Measurements from ENCODE around the gene GAS6.

The GAS6 gene

DNA sequence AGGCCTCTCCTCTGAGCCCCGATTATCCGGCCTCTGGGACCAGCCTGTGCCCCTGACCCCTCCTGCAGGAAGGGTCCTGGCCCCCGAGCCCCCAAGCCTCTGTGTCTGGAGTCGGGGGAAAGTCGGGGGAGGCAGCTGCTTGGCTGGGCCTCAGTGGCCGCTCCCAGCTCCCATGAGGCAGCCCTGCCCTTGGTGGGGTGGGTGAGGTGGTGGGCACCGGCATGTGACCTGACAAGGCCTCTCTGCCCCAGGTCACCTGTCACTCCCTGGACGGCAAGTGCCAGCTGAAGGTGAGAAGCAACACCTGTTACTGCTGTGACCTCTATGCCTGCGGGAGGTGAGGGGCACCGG, 63.3 kb downstream of the GAS6 start:
- TF ChIP-seq, protein P1, sequence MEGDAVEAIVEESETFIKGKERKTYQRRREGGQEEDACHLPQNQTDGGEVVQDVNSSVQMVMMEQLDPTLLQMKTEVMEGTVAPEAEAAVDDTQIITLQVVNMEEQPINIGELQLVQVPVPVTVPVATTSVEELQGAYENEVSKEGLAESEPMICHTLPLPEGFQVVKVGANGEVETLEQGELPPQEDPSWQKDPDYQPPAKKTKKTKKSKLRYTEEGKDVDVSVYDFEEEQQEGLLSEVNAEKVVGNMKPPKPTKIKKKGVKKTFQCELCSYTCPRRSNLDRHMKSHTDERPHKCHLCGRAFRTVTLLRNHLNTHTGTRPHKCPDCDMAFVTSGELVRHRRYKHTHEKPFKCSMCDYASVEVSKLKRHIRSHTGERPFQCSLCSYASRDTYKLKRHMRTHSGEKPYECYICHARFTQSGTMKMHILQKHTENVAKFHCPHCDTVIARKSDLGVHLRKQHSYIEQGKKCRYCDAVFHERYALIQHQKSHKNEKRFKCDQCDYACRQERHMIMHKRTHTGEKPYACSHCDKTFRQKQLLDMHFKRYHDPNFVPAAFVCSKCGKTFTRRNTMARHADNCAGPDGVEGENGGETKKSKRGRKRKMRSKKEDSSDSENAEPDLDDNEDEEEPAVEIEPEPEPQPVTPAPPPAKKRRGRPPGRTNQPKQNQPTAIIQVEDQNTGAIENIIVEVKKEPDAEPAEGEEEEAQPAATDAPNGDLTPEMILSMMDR (IDR thresholded peaks at IDR 0.05; ENCODE audit: insufficient read depth, low read length, poor library complexity, severe bottlenecking): no peak
- TF ChIP-seq EZH2phosphoT487 (conservative IDR thresholded peaks at IDR 0.05; ENCODE audit: low read length): no peak
- H3K4me2 ChIP-seq (ENCODE audit: low read depth, low read length, poor library complexity, severe bottlenecking): no peak overlapping the region
- H3K9ac ChIP-seq (ENCODE audit: low read length): no peak overlapping the region
- H3K79me2 ChIP-seq (ENCODE audit: insufficient read depth, low read length): no peaks in the 10 kb centered on the region
- no peaks in the 10 kb centered on the region for H3F3A ChIP-seq (ENCODE audit: insufficient read depth)
- no peak overlapping the region for H2AFZ ChIP-seq (ENCODE audit: low read depth, low read length, severe bottlenecking)
- no peaks in the 10 kb centered on the region for H3K36me3 ChIP-seq (ENCODE audit: low read length)
- no peaks in the 10 kb centered on the region for H3K9me3 ChIP-seq (ENCODE audit: insufficient read depth, low read length)
- H3K27ac ChIP-seq (ENCODE audit: low read depth, low read length): no peak overlapping the region
- no peaks in the 10 kb centered on the region for H4K20me1 ChIP-seq (ENCODE audit: low read depth, low read length)
- no peaks in the 10 kb centered on the region for H3K9me2 ChIP-seq (replicated peaks; ENCODE audit: insufficient read depth, low read length)
- no peaks in the 10 kb centered on the region for H3K27me3 ChIP-seq (ENCODE audit: low read length)
- no peak overlapping the region for H3K4me3 ChIP-seq (ENCODE audit: insufficient read depth, low read length, poor library complexity, severe bottlenecking)

DNA sequence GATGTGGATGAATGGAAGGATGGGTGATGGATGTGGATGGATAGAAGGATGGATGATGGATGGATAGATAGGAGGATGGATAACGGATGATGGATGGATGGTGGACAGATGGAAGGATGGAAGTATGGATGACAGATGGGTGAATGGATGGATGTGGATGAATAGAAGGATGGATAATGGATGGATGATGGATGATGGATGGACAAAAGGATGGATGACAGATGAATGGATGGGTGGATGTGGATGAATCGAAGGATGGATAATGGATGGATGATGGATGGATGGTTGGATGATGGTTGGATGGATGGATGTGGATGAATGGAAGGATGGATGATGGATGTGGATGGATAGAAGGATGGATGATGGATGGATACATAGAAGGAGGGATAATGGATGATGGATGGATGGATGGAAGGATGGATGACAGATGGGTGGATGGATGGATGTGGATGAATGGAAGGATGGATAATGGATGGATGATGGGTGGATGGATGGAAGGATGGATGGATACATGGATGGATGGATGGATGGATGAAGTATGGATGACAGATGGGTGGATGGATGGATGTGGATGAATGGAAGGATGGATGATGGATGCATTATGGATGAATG, 65.6 kb downstream of the GAS6 start:
- Histone ChIP-seq H4K20me1 (ENCODE audit: low read depth, low read length) (no peaks in the 10 kb centered on the region), H3K79me2 (ENCODE audit: insufficient read depth, low read length) (no peaks in the 10 kb centered on the region), H3F3A (ENCODE audit: insufficient read depth) (no peaks in the 10 kb centered on the region), H2AFZ (ENCODE audit: low read depth, low read length, severe bottlenecking) (no peak overlapping the region), H3K9ac (ENCODE audit: low read length) (no peak overlapping the region), H3K27me3 (ENCODE audit: low read length) (no peaks in the 10 kb centered on the region), H3K9me2 (replicated peaks; ENCODE audit: insufficient read depth, low read length) (no peaks in the 10 kb centered on the region), H3K27ac (ENCODE audit: low read depth, low read length) (no peak overlapping the region), H3K4me3 (ENCODE audit: insufficient read depth, low read length, poor library complexity, severe bottlenecking) (no peak overlapping the region), H3K36me3 (ENCODE audit: low read length) (no peaks in the 10 kb centered on the region), H3K9me3 (ENCODE audit: insufficient read depth, low read length) (no peaks in the 10 kb centered on the region), H3K4me2 (ENCODE audit: low read depth, low read length, poor library complexity, severe bottlenecking) (no peak overlapping the region)
- TF ChIP-seq, protein P1 (IDR thresholded peaks at IDR 0.05; ENCODE audit: insufficient read depth, low read length, poor library complexity, severe bottlenecking): no peak
- TF ChIP-seq EZH2phosphoT487 (conservative IDR thresholded peaks at IDR 0.05; ENCODE audit: low read length): no peak

DNA sequence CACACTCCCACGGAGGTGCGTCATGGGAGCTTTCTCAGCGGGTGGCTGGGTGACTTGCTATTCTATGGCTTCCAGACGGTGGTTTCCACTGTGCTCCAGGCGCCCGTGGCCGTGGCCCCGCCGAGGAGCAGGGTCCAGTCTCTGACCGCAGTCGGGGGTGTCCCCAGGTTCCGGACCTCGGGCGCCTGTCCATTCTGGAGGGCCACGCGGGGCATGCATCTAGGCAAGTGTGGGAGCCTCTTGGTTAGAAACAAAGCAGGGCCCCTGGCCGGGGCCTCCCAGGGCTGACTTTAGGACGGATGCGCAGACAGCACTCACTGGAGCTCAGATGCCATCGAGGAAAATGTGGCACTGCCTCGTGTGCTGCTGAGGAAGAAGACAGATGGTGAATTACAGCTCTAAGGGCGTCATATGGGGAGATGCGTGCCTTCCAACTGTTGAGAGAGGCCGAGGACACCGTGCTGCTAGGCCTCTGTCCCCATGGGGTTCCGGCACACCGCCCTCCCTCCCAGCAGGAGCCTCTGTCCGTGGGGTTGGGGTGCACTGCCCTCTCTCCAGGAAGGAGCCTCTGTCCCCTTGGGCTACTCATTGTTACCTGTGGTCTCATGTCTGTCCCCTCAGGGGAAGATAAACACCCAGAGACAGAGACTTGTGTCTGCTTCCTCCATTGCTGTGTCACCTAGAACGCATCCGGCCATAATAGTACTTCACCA, 66.8 kb downstream of the GAS6 start:
- Histone ChIP-seq H3K4me3 (ENCODE audit: insufficient read depth, low read length, poor library complexity, severe bottlenecking) (no peak overlapping the region), H3K9me3 (ENCODE audit: insufficient read depth, low read length) (no peaks in the 10 kb centered on the region), H3K79me2 (ENCODE audit: insufficient read depth, low read length) (no peaks in the 10 kb centered on the region), H3K36me3 (ENCODE audit: low read length) (no peaks in the 10 kb centered on the region), H3K27me3 (ENCODE audit: low read length) (no peaks in the 10 kb centered on the region), H3F3A (ENCODE audit: insufficient read depth) (no peaks in the 10 kb centered on the region), H3K4me2 (ENCODE audit: low read depth, low read length, poor library complexity, severe bottlenecking) (no peak overlapping the region), H3K9ac (ENCODE audit: low read length) (no peak overlapping the region), H3K9me2 (replicated peaks; ENCODE audit: insufficient read depth, low read length) (no peaks in the 10 kb centered on the region), H4K20me1 (ENCODE audit: low read depth, low read length) (no peaks in the 10 kb centered on the region), H2AFZ (ENCODE audit: low read depth, low read length, severe bottlenecking) (no peak overlapping the region), H3K27ac (ENCODE audit: low read depth, low read length) (no peak overlapping the region)
- TF ChIP-seq EZH2phosphoT487 (conservative IDR thresholded peaks at IDR 0.05; ENCODE audit: low read length): no peak
- TF ChIP-seq, protein P1 (IDR thresholded peaks at IDR 0.05; ENCODE audit: insufficient read depth, low read length, poor library complexity, severe bottlenecking): no peak

Measured in SU-DHL-6 (cell line).